CD4-positive, CD25-positive, alpha-beta regulatory T cell (primary cell): ENCODE data around the gene SMIM22. TPM values are rescaled to one million over a fixed set of nuclear protein-coding genes. Genes with fewer than 3 reads are reported as not detected.
A peak's percentile ranks its signal among the peaks of the same experiment; 100 is the strongest.

Experiments
- ATAC-seq, 2 donors: fragments of 150-1000 bp; cut with Tn5 transposase; one replicate each; pipeline ENCODE4 v1.10.0; 2021; ENCODE audit warnings: low read depth in 2 of 2, moderate number of reproducible peaks in 2 of 2, moderate library complexity in 1 of 2
- DNase-seq, 3 donors: peaks; one replicate each; pipeline versions ENCODE4 v3.0.0 to v3.0.0-alpha.2; 2012 to 2022; ENCODE audit warnings: mixed read lengths in 1 of 3
- H3K27ac ChIP-seq: one replicate; pipeline ENCODE4 v1.7.0; 2013; ENCODE audit warnings: mild to moderate bottlenecking, low read length; ENCODE audit not compliant: insufficient read depth, poor library complexity, severe bottlenecking
- H3K27me3 ChIP-seq: one replicate; pipeline ENCODE4 v1.7.0; 2013; ENCODE audit warnings: low read length; ENCODE audit not compliant: control insufficient read depth, insufficient read depth
- H3K36me3 ChIP-seq: one replicate; pipeline ENCODE4 v1.7.0; 2013; ENCODE audit warnings: mild to moderate bottlenecking, low read length, moderate library complexity; ENCODE audit not compliant: control insufficient read depth, insufficient read depth
- H3K4me1 ChIP-seq: 2 replicates; pipeline ENCODE4 v1.7.0; 2013; ENCODE audit warnings: mild to moderate bottlenecking, low read length; ENCODE audit not compliant: insufficient read depth, control insufficient read depth, poor library complexity, severe bottlenecking
- H3K4me3 ChIP-seq: one replicate; pipeline ENCODE4 v1.7.0; 2013; ENCODE audit warnings: low read depth, mild to moderate bottlenecking, low read length, moderate library complexity
- H3K9me3 ChIP-seq, 2 experiments: 1 replicate in 1 of 2; 2 replicates in 1 of 2; pipeline ENCODE4 v1.7.0; 2013; ENCODE audit warnings: low read length in 2 of 2, mild to moderate bottlenecking in 1 of 2, moderate library complexity in 1 of 2; ENCODE audit not compliant: control insufficient read depth in 2 of 2
- H3K27ac Mint-ChIP-seq, 3 donors: one replicate each; pipeline ENCODE4 v1.8.0; 2020 to 2022; ENCODE audit warnings: mild to moderate bottlenecking in 3 of 3, mixed read lengths in 3 of 3, moderate library complexity in 2 of 3
- H3K27me3 Mint-ChIP-seq: one replicate; pipeline ENCODE4 v1.8.0; 2022; ENCODE audit warnings: mild to moderate bottlenecking, mixed read lengths
- H3K36me3 Mint-ChIP-seq: one replicate; pipeline ENCODE4 v1.8.0; 2020; ENCODE audit warnings: mixed read lengths
- H3K4me1 Mint-ChIP-seq, 4 donors: one replicate each; pipeline ENCODE4 v1.8.0; 2020 to 2022; ENCODE audit warnings: mixed read lengths in 4 of 4, mild to moderate bottlenecking in 1 of 4
- H3K4me3 Mint-ChIP-seq, 4 donors: one replicate each; pipeline ENCODE4 v1.8.0; 2020 to 2022; ENCODE audit warnings: mild to moderate bottlenecking in 4 of 4, mixed read lengths in 4 of 4, moderate library complexity in 3 of 4
- H3K9me3 Mint-ChIP-seq, 7 donors: one replicate each; pipeline ENCODE4 v1.8.0; 2020 to 2022; ENCODE audit warnings: mixed read lengths in 7 of 7, mild to moderate bottlenecking in 3 of 7, moderate library complexity in 2 of 7
- polyA plus RNA-seq, 4 donors: library from polyadenylated mRNA; unstranded; fragments of 300-500 nt; fragmentation: Illumina TruSeq; gene quantifications; one replicate each; pipeline ENCODE4 v1.2.3, GENCODE V29; 2021
- total RNA-seq: library from RNA; stranded (reverse); gene quantifications from one replicate; pipeline ENCODE4 v1.2.3, GENCODE V29; 2022

Gene SMIM22
- total and polyA plus RNA-seq, 5 donors from 2014 or later, result not detected

GRCh38 chr16:4805231-4805630 lies 10.1 kb downstream of the SMIM22 start:
- Mint-ChIP-seq H3K4me3 (peak overlapping the region in 3 of 4 donors; percentile 30 to 47 (median 44)), H3K27ac (no peak overlapping the region), H3K9me3 (no peaks in the 10 kb centered on the region), H3K36me3 (peaks cover 7% of the 10 kb centered on the region), H3K27me3 (no peaks in the 10 kb centered on the region), H3K4me1 (peaks cover 0 to 26% (median 6%) of the 10 kb centered on the region in 4 donors)
- Histone ChIP-seq H3K4me3 (no peak overlapping the region), H3K27me3 (no peaks in the 10 kb centered on the region), H3K27ac (no peak overlapping the region), H3K9me3 (no peaks in the 10 kb centered on the region), H3K4me1 (peaks cover 21% of the 10 kb centered on the region), H3K36me3 (peaks cover 32% of the 10 kb centered on the region)
- DNase-seq (no peak), ATAC-seq (no peak)

GRCh38 chr16:4806280-4806679 lies 11.1 kb downstream of the SMIM22 start:
- no peak for ATAC-seq
- no peak overlapping the region for H3K27ac Mint-ChIP-seq
- H3K27me3 ChIP-seq, result no peaks in the 10 kb centered on the region
- H3K36me3 Mint-ChIP-seq, result peaks cover 7% of the 10 kb centered on the region
- no peak overlapping the region for H3K4me3 ChIP-seq
- H3K4me1 Mint-ChIP-seq, result peaks cover 0 to 19% (median 5%) of the 10 kb centered on the region in 4 donors
- H3K27ac ChIP-seq, result no peak overlapping the region
- no peaks in the 10 kb centered on the region for H3K9me3 Mint-ChIP-seq
- H3K36me3 ChIP-seq, result peaks cover 39% of the 10 kb centered on the region
- peaks cover 18% of the 10 kb centered on the region for H3K4me1 ChIP-seq
- DNase-seq, result no peak
- no peaks in the 10 kb centered on the region for H3K27me3 Mint-ChIP-seq
- H3K4me3 Mint-ChIP-seq, result peak overlapping the region in 1 of 4 donors; percentile 54
- no peaks in the 10 kb centered on the region for H3K9me3 ChIP-seq

- Mint-ChIP-seq H3K9me3 (no peaks in the 10 kb centered on the region), H3K36me3 (peaks cover 27% of the 10 kb centered on the region), H3K4me1 (peaks cover 0 to 2% (median 0%) of the 10 kb centered on the region in 4 donors), H3K27ac (peak overlapping the region in 1 of 3 donors; percentile 69), H3K4me3 (no peak overlapping the region), H3K27me3 (no peaks in the 10 kb centered on the region)
- DNase-seq (no peak), ATAC-seq (no peak)
- no peaks in the 10 kb centered on the region for H3K4me1 ChIP-seq
- no peak overlapping the region for H3K4me3 ChIP-seq
- peaks cover 69% of the 10 kb centered on the region for H3K36me3 ChIP-seq
- H3K9me3 ChIP-seq, result no peaks in the 10 kb centered on the region
- no peaks in the 10 kb centered on the region for H3K27me3 ChIP-seq
- no peak overlapping the region for H3K27ac ChIP-seq
Observed at GRCh38 chr16:4811242-4811641, 16.1 kb downstream of the SMIM22 start.

- DNase-seq, result no peak
- Histone ChIP-seq H3K27ac (no peak overlapping the region), H3K4me3 (no peak overlapping the region), H3K9me3 (no peaks in the 10 kb centered on the region), H3K4me1 (no peaks in the 10 kb centered on the region), H3K36me3 (peaks cover 65% of the 10 kb centered on the region), H3K27me3 (no peaks in the 10 kb centered on the region)
- Mint-ChIP-seq H3K36me3 (peaks cover 31% of the 10 kb centered on the region), H3K9me3 (no peaks in the 10 kb centered on the region), H3K27ac (peak overlapping the region in 1 of 3 donors; percentile 69), H3K27me3 (no peaks in the 10 kb centered on the region), H3K4me3 (peak overlapping the region in 1 of 4 donors; percentile 31), H3K4me1 (peaks cover 0 to 2% (median 0%) of the 10 kb centered on the region in 4 donors)
- no peak for ATAC-seq
Observed at GRCh38 chr16:4811773-4812172, 16.6 kb downstream of the SMIM22 start.

GRCh38 chr16:4813251-4814003 lies 18.3 kb downstream of the SMIM22 start:
- H3K36me3 ChIP-seq, result peaks cover 65% of the 10 kb centered on the region
- Mint-ChIP-seq H3K4me3 (no peak overlapping the region), H3K9me3 (no peaks in the 10 kb centered on the region), H3K27ac (peak overlapping the region in 1 of 3 donors; percentile 26), H3K36me3 (peaks cover 30% of the 10 kb centered on the region), H3K27me3 (no peaks in the 10 kb centered on the region), H3K4me1 (peaks cover 0 to 2% (median 0%) of the 10 kb centered on the region in 4 donors)
- no peaks in the 10 kb centered on the region for H3K27me3 ChIP-seq
- no peak overlapping the region for H3K4me3 ChIP-seq
- ATAC-seq (no peak), DNase-seq (no peak)
- H3K9me3 ChIP-seq, result no peaks in the 10 kb centered on the region
- H3K4me1 ChIP-seq, result no peaks in the 10 kb centered on the region
- H3K27ac ChIP-seq, result no peak overlapping the region

- peaks cover 35% of the 10 kb centered on the region for H3K36me3 Mint-ChIP-seq
- peaks cover 60% of the 10 kb centered on the region for H3K36me3 ChIP-seq
Observed at GRCh38 chr16:4814046-4814445, 18.9 kb downstream of the SMIM22 start.

GRCh38 chr16:4814542-4815173 lies 19.5 kb downstream of the SMIM22 start:
- Mint-ChIP-seq H3K4me1 (peaks cover 0 to 4% (median 0%) of the 10 kb centered on the region in 4 donors), H3K9me3 (no peaks in the 10 kb centered on the region), H3K4me3 (no peak overlapping the region), H3K27ac (peak overlapping the region in 1 of 3 donors; percentile 41), H3K36me3 (peaks cover 38% of the 10 kb centered on the region), H3K27me3 (no peaks in the 10 kb centered on the region)
- H3K4me3 ChIP-seq, result no peak overlapping the region
- no peaks in the 10 kb centered on the region for H3K9me3 ChIP-seq
- H3K27ac ChIP-seq, result no peak overlapping the region
- H3K27me3 ChIP-seq, result no peaks in the 10 kb centered on the region
- DNase-seq, result no peak
- ATAC-seq, result no peak
- peaks cover 59% of the 10 kb centered on the region for H3K36me3 ChIP-seq
- H3K4me1 ChIP-seq, result no peaks in the 10 kb centered on the region

More at GRCh38 chr16:4814046-4814445, 18.9 kb downstream of the SMIM22 start:
- no peak for DNase-seq
- Mint-ChIP-seq H3K4me1 (peaks cover 0 to 4% (median 0%) of the 10 kb centered on the region in 4 donors), H3K27ac (peak overlapping the region in 1 of 3 donors; percentile 11), H3K27me3 (no peaks in the 10 kb centered on the region), H3K9me3 (no peaks in the 10 kb centered on the region), H3K4me3 (no peak overlapping the region)
- H3K27ac ChIP-seq, result no peak overlapping the region
- H3K9me3 ChIP-seq, result no peaks in the 10 kb centered on the region
- H3K4me3 ChIP-seq, result no peak overlapping the region
- ATAC-seq, result no peak
- no peaks in the 10 kb centered on the region for H3K4me1 ChIP-seq
- no peaks in the 10 kb centered on the region for H3K27me3 ChIP-seq
